Neural progenitor cell (in vitro differentiated cells): ENCODE measurements around the gene ALLC. TPM values are rescaled to one million over a fixed set of nuclear protein-coding genes. Genes with fewer than 3 reads are reported as not detected.
A peak's percentile ranks its signal among the peaks of the same experiment; 100 is the strongest.

Experiments
- DNase-seq: peaks from one replicate; pipeline ENCODE4 v3.0.0-alpha.2; 2016; ENCODE audit warnings: low spot score
- H2AFZ ChIP-seq: fragments of 200-600 bp; sonication (generic); replicated peaks from 2 replicates; pipeline ENCODE4 v1.6.1; 2016; ENCODE audit warnings: antibody characterized with exemption
- H3F3A ChIP-seq: fragments of 200-600 bp; sonication (generic); 2 replicates; pipeline ENCODE4 v1.6.1; 2016; ENCODE audit warnings: antibody characterized with exemption, low read depth
- H3K27ac ChIP-seq: fragments of 200-600 bp; sonication (generic); 2 replicates; pipeline ENCODE4 v1.5.1; 2016; ENCODE audit warnings: mild to moderate bottlenecking
- H3K27me3 ChIP-seq: fragments of 200-600 bp; sonication (generic); 2 replicates; pipeline ENCODE4 v1.6.1; 2016; ENCODE audit warnings: mild to moderate bottlenecking, moderate library complexity
- H3K36me3 ChIP-seq: fragments of 200-600 bp; sonication (generic); 2 replicates; pipeline ENCODE4 v1.5.1; 2016
- H3K4me1 ChIP-seq: fragments of 200-600 bp; sonication (generic); 2 replicates; pipeline ENCODE4 v1.6.1; 2016; ENCODE audit warnings: mixed run types
- H3K4me2 ChIP-seq: fragments of 200-600 bp; sonication (generic); 2 replicates; pipeline ENCODE4 v1.6.1; 2016
- H3K4me3 ChIP-seq: fragments of 200-600 bp; sonication (generic); 2 replicates; pipeline ENCODE4 v1.5.1; 2016
- H3K79me2 ChIP-seq: fragments of 200-600 bp; sonication (generic); 2 replicates; pipeline ENCODE4 v1.6.1; 2016; ENCODE audit warnings: low read depth
- H3K9ac ChIP-seq: fragments of 200-600 bp; sonication (generic); 2 replicates; pipeline ENCODE4 v1.6.1; 2016
- H3K9me3 ChIP-seq: fragments of 200-600 bp; sonication (generic); 2 replicates; pipeline ENCODE4 v1.5.1; 2016; ENCODE audit warnings: low read depth
- H4K20me1 ChIP-seq: fragments of 200-600 bp; sonication (generic); 2 replicates; pipeline ENCODE4 v1.6.1; 2016; ENCODE audit warnings: low read depth
- H3K27ac Mint-ChIP-seq: 3 replicates; pipeline ENCODE4 v1.8.0; 2021; ENCODE audit warnings: mixed read lengths
- H3K27me3 Mint-ChIP-seq: 2 replicates; pipeline ENCODE4 v1.8.0; 2022; ENCODE audit warnings: low read depth, mild to moderate bottlenecking, inconsistent platforms, moderate library complexity, mixed read lengths; ENCODE audit not compliant: insufficient read depth
- H3K36me3 Mint-ChIP-seq: 3 replicates; pipeline ENCODE4 v1.8.0; 2021; ENCODE audit warnings: mixed read lengths
- H3K4me1 Mint-ChIP-seq: 3 replicates; pipeline ENCODE4 v1.8.0; 2021; ENCODE audit warnings: mixed read lengths
- H3K4me3 Mint-ChIP-seq: 3 replicates; pipeline ENCODE4 v1.8.0; 2021; ENCODE audit warnings: mild to moderate bottlenecking, moderate library complexity, mixed read lengths
- H3K9me3 Mint-ChIP-seq: 3 replicates; pipeline ENCODE4 v1.8.0; 2020; ENCODE audit warnings: mixed read lengths
- CTCF ChIP-seq: fragments of 200-600 bp; sonication (generic); IDR thresholded peaks from 2 replicates; pipeline ENCODE4 v1.5.1; 2017; ENCODE audit warnings: antibody characterized with exemption, mild to moderate bottlenecking
- EZH2 ChIP-seq: fragments of 200-600 bp; sonication (generic); IDR thresholded peaks from 2 replicates; pipeline ENCODE4 v1.6.1; 2017; ENCODE audit warnings: antibody characterized with exemption, mild to moderate bottlenecking, moderate library complexity
- EZH2phosphoT487 ChIP-seq: fragments of 200-600 bp; sonication (generic); IDR thresholded peaks from 2 replicates; pipeline ENCODE4 v1.6.1; 2017; ENCODE audit warnings: antibody characterized with exemption
- total RNA-seq: library from RNA; depleted of rRNA; stranded (reverse); fragments of >200 nt; gene quantifications from 2 replicates; pipeline ENCODE4 v1.2.3, GENCODE V29; 2015; ENCODE audit warnings: low replicate concordance

ALLC gene
- total RNA-seq, 1 donor from 2014 or later: not detected

GRCh38 chr2:3689998-3690748 lies 32.2 kb downstream of the ALLC start:
- Histone ChIP-seq H3F3A (no peaks in the 10 kb centered on the region), H3K4me1 (no peaks in the 10 kb centered on the region), H4K20me1 (no peaks in the 10 kb centered on the region), H3K9me3 (peaks cover 9% of the 10 kb centered on the region), H3K36me3 (no peaks in the 10 kb centered on the region), H2AFZ (no peak overlapping the region), H3K9ac (no peak overlapping the region), H3K79me2 (no peaks in the 10 kb centered on the region), H3K4me3 (no peak overlapping the region), H3K27me3 (no peaks in the 10 kb centered on the region), H3K4me2 (no peak overlapping the region), H3K27ac (no peak overlapping the region)
- DNase-seq: no peak
- no peaks in the 10 kb centered on the region for H3K36me3 Mint-ChIP-seq
- no peaks in the 10 kb centered on the region for H3K4me1 Mint-ChIP-seq
- H3K27me3 Mint-ChIP-seq: peaks cover 9% of the 10 kb centered on the region
- peaks cover 17% of the 10 kb centered on the region for H3K9me3 Mint-ChIP-seq
- H3K4me3 Mint-ChIP-seq: no peak overlapping the region
- H3K27ac Mint-ChIP-seq: no peak overlapping the region
- TF ChIP-seq CTCF: no peak
- no peak for TF ChIP-seq EZH2phosphoT487
- TF ChIP-seq EZH2: no peak

- Histone ChIP-seq H2AFZ (no peak overlapping the region), H3K27me3 (no peaks in the 10 kb centered on the region), H3K27ac (no peak overlapping the region), H4K20me1 (no peaks in the 10 kb centered on the region), H3K4me1 (no peaks in the 10 kb centered on the region), H3K36me3 (no peaks in the 10 kb centered on the region), H3K4me2 (no peak overlapping the region), H3K79me2 (no peaks in the 10 kb centered on the region), H3K9ac (no peak overlapping the region), H3K9me3 (peaks cover 9% of the 10 kb centered on the region), H3F3A (no peaks in the 10 kb centered on the region), H3K4me3 (no peak overlapping the region)
- H3K9me3 Mint-ChIP-seq: peaks cover 17% of the 10 kb centered on the region
- H3K4me3 Mint-ChIP-seq: no peak overlapping the region
- no peak overlapping the region for H3K27ac Mint-ChIP-seq
- H3K27me3 Mint-ChIP-seq: peaks cover 6% of the 10 kb centered on the region
- H3K36me3 Mint-ChIP-seq: no peaks in the 10 kb centered on the region
- DNase-seq: peak; percentile 56
- no peaks in the 10 kb centered on the region for H3K4me1 Mint-ChIP-seq
- TF ChIP-seq EZH2 (no peak), CTCF (peak; percentile 77), EZH2phosphoT487 (no peak)
Observed at GRCh38 chr2:3692375-3692774, 34.4 kb downstream of the ALLC start.

- Mint-ChIP-seq H3K27ac (no peak overlapping the region), H3K4me3 (no peak overlapping the region), H3K36me3 (no peaks in the 10 kb centered on the region), H3K27me3 (peaks cover 9% of the 10 kb centered on the region), H3K4me1 (no peaks in the 10 kb centered on the region), H3K9me3 (peaks cover 15% of the 10 kb centered on the region)
- Histone ChIP-seq H3K4me2 (no peak overlapping the region), H3K4me1 (no peaks in the 10 kb centered on the region), H3K4me3 (no peak overlapping the region), H2AFZ (no peak overlapping the region), H3K27ac (no peak overlapping the region), H3K9ac (no peak overlapping the region), H3K36me3 (no peaks in the 10 kb centered on the region), H4K20me1 (no peaks in the 10 kb centered on the region), H3K9me3 (no peaks in the 10 kb centered on the region), H3F3A (no peaks in the 10 kb centered on the region), H3K79me2 (no peaks in the 10 kb centered on the region), H3K27me3 (no peaks in the 10 kb centered on the region)
- no peak for DNase-seq
- TF ChIP-seq CTCF (no peak), EZH2 (no peak), EZH2phosphoT487 (no peak)
Observed at GRCh38 chr2:3696545-3696944, 38.5 kb downstream of the ALLC start.
